Adrenal gland (tissue), 5 donors: ENCODE results near the gene RLF.

Experiments used
- POLR2A ChIP-seq, 2 donors: fragments of 450-650 bp; IDR thresholded peaks; one replicate each; pipeline ENCODE4 v1.6.1; 2017; ENCODE audit warnings: antibody characterized with exemption in 2 of 2, mild to moderate bottlenecking in 2 of 2, moderate library complexity in 1 of 2
- TF ChIP-seq, protein P1 (sequence below), 6 experiments: fragments of 450-650 bp in 4 of 6; fragments of 200-600 bp in 2 of 6; sonication (generic) in 1 of 6; IDR thresholded peaks; 1 replicate in 5 of 6; 2 replicates in 1 of 6; pipeline versions ENCODE4 v1.5.1 to v1.8.0; 2016 to 2021; ENCODE audit warnings: antibody characterized with exemption in 6 of 6, mild to moderate bottlenecking in 2 of 6, moderate library complexity in 1 of 6
- donor health status: DM: no; HTN: no; CAD: no.

DNA sequence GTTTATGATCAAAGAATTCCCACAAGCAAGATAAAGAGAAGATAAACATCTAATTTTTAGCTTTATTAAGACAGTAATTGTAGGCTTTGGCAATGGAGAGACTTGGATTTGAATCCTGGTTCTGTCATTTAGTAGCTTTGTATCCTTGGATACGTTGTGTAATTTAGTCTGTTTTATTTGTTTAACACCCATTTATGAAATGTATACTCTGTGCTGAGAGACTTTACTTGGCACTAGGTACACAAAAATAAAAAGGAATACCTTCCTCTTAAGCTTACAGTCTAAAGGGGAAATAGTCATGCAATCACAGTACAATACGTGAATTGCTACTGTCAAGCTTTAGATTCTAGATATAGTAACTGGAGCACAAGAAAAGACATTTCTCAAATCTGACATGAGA, 120.7 kb downstream of the RLF start:
- TF ChIP-seq, protein P1, sequence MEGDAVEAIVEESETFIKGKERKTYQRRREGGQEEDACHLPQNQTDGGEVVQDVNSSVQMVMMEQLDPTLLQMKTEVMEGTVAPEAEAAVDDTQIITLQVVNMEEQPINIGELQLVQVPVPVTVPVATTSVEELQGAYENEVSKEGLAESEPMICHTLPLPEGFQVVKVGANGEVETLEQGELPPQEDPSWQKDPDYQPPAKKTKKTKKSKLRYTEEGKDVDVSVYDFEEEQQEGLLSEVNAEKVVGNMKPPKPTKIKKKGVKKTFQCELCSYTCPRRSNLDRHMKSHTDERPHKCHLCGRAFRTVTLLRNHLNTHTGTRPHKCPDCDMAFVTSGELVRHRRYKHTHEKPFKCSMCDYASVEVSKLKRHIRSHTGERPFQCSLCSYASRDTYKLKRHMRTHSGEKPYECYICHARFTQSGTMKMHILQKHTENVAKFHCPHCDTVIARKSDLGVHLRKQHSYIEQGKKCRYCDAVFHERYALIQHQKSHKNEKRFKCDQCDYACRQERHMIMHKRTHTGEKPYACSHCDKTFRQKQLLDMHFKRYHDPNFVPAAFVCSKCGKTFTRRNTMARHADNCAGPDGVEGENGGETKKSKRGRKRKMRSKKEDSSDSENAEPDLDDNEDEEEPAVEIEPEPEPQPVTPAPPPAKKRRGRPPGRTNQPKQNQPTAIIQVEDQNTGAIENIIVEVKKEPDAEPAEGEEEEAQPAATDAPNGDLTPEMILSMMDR (IDR thresholded peaks at IDR 0.05), result no peak
- TF ChIP-seq POLR2A (IDR thresholded peaks at IDR 0.05), result no peak
